CD4-positive, alpha-beta memory T cell (primary cell): ENCODE measurements around the gene MIAT. TPM values are rescaled to one million over a fixed set of nuclear protein-coding genes. Genes with fewer than 3 reads are reported as not detected.
"Not testable (repeated sequence)": the region's sequence is repeated elsewhere in the genome, so short reads cannot be mapped to it uniquely, and the experiment has no call there.

ENCODE experiments used
- CTCF ChIA-PET: fragments of 350-600 bp; sonication (Branson Sonifier 250); formaldehyde crosslinking; loops from one replicate; lab custom pipeline; 2021; ENCODE audit warnings: inconsistent platforms; ENCODE audit not compliant: partially characterized antibody; lab: Charles Lee
- POLR2A ChIA-PET: fragments of 350-600 bp; sonication (Branson Sonifier 250); formaldehyde crosslinking; loops from one replicate; lab custom pipeline; 2021; ENCODE audit not compliant: partially characterized antibody; lab: Charles Lee
- DNase-seq, 5 donors: peaks; one replicate each; pipeline versions ENCODE4 v3.0.0 to v3.0.0-alpha.2; 2020 to 2022; ENCODE audit warnings: mixed read lengths in 1 of 5
- H3K27ac ChIP-seq: one replicate; pipeline ENCODE4 v1.7.0; 2013; ENCODE audit warnings: low read depth, low read length
- H3K27me3 ChIP-seq: 2 replicates; pipeline ENCODE4 v1.7.0; 2013; ENCODE audit warnings: mild to moderate bottlenecking, low read length, moderate library complexity; ENCODE audit not compliant: insufficient read depth
- H3K36me3 ChIP-seq: 2 replicates; pipeline ENCODE4 v1.7.0; 2013; ENCODE audit warnings: mild to moderate bottlenecking, low read length, moderate library complexity; ENCODE audit not compliant: insufficient read depth
- H3K4me1 ChIP-seq: 2 replicates; pipeline ENCODE4 v1.7.0; 2013; ENCODE audit warnings: mild to moderate bottlenecking, low read length, moderate library complexity; ENCODE audit not compliant: insufficient read depth
- H3K4me3 ChIP-seq, 2 donors: one replicate each; pipeline ENCODE4 v1.7.0; 2013; ENCODE audit warnings: low read length in 2 of 2, mild to moderate bottlenecking in 1 of 2
- H3K9me3 ChIP-seq, 2 donors: one replicate each; pipeline ENCODE4 v1.7.0; 2013; ENCODE audit warnings: low read length in 2 of 2, control low read depth in 1 of 2; ENCODE audit not compliant: control insufficient read depth in 1 of 2
- H3K27ac Mint-ChIP-seq, 7 donors: one replicate each; pipeline ENCODE4 v1.8.0; 2020 to 2021; ENCODE audit warnings: mixed read lengths in 7 of 7, mild to moderate bottlenecking in 6 of 7, inconsistent platforms in 3 of 7, moderate library complexity in 3 of 7
- H3K27me3 Mint-ChIP-seq, 2 donors: one replicate each; pipeline ENCODE4 v1.8.0; 2020 to 2021; ENCODE audit warnings: mixed read lengths in 2 of 2
- H3K36me3 Mint-ChIP-seq, 2 donors: one replicate each; pipeline ENCODE4 v1.8.0; 2020 to 2021; ENCODE audit warnings: mixed read lengths in 2 of 2, inconsistent platforms in 1 of 2, mild to moderate bottlenecking in 1 of 2
- H3K4me1 Mint-ChIP-seq, 4 donors: one replicate each; pipeline ENCODE4 v1.8.0; 2020 to 2021; ENCODE audit warnings: mixed read lengths in 4 of 4, mild to moderate bottlenecking in 1 of 4
- H3K4me3 Mint-ChIP-seq, 8 donors: one replicate each; pipeline ENCODE4 v1.8.0; 2020 to 2021; ENCODE audit warnings: mixed read lengths in 8 of 8, mild to moderate bottlenecking in 7 of 8, moderate library complexity in 6 of 8, inconsistent platforms in 3 of 8
- H3K9me3 Mint-ChIP-seq, 8 donors: one replicate each; pipeline ENCODE4 v1.8.0; 2020 to 2021; ENCODE audit warnings: mixed read lengths in 8 of 8, mild to moderate bottlenecking in 5 of 8, inconsistent platforms in 3 of 8, moderate library complexity in 1 of 8
- intact Hi-C: fragments of 100-400 bp; cut with micrococcal nuclease; formaldehyde crosslinking; loops from one replicate; pipeline ENCODE4 v1.15.1; 2023
- polyA plus RNA-seq, 2 donors: library from polyadenylated mRNA; unstranded; fragments of 300-500 nt; fragmentation: Illumina TruSeq; gene quantifications; one replicate each; pipeline ENCODE4 v1.2.3, GENCODE V29; 2021
- total RNA-seq, 2 experiments: library from RNA; stranded (reverse); gene quantifications; one replicate each; pipeline ENCODE4 v1.2.3, GENCODE V29; 2021

The MIAT gene
- total and polyA plus RNA-seq, 4 experiments from 2014 or later, result 0.54 to 270 (median 132) TPM

GRCh38 chr22:26613753-26614152 lies 43.6 kb upstream of the MIAT start:
- H3K27ac Mint-ChIP-seq, result peak overlapping the region in 1 of 7 donors; percentile 35
- POLR2A ChIA-PET, H3K9me3 Mint-ChIP-seq: not testable (repeated sequence)

GRCh38 chr22:26614322-26614721 lies 43.1 kb upstream of the MIAT start:
- POLR2A ChIA-PET, result no interaction called here
- no peak overlapping the region for H3K4me3 ChIP-seq
- peaks cover 0 to 2% (median 0%) of the 10 kb centered on the region in 8 donors for H3K9me3 Mint-ChIP-seq
- no peak overlapping the region for H3K27ac ChIP-seq
- peaks cover 0 to 3% of the 10 kb centered on the region in 2 donors for H3K27me3 Mint-ChIP-seq
- no peaks in the 10 kb centered on the region for H3K36me3 Mint-ChIP-seq
- H3K4me1 ChIP-seq, result peaks cover 19% of the 10 kb centered on the region
- H3K4me1 Mint-ChIP-seq, result peaks cover 15 to 26% (median 17%) of the 10 kb centered on the region in 4 donors
- H3K36me3 ChIP-seq, result no peaks in the 10 kb centered on the region
- peak overlapping the region in 1 of 7 donors; percentile 35 for H3K27ac Mint-ChIP-seq
- intact Hi-C loops, result no loop called here
- DNase-seq, result no peak
- no peak overlapping the region for H3K4me3 Mint-ChIP-seq
- CTCF ChIA-PET, result no interaction called here
- no peaks in the 10 kb centered on the region for H3K27me3 ChIP-seq
- H3K9me3 ChIP-seq, result no peaks in the 10 kb centered on the region

More at GRCh38 chr22:26613753-26614152, 43.6 kb upstream of the MIAT start:
- H3K4me1 ChIP-seq, result peaks cover 21% of the 10 kb centered on the region
- H3K4me3 Mint-ChIP-seq, H3K27ac ChIP-seq, CTCF ChIA-PET, H3K27me3 Mint-ChIP-seq, H3K9me3 ChIP-seq, H3K4me3 ChIP-seq, intact Hi-C loops, DNase-seq, H3K36me3 Mint-ChIP-seq, H3K27me3 ChIP-seq, H3K36me3 ChIP-seq: not testable (repeated sequence)
- peaks cover 17 to 32% (median 19%) of the 10 kb centered on the region in 4 donors for H3K4me1 Mint-ChIP-seq

- Mint-ChIP-seq H3K27ac (no peak overlapping the region), H3K27me3 (peaks cover 0 to 3% of the 10 kb centered on the region in 2 donors), H3K4me3 (no peak overlapping the region), H3K9me3 (peaks cover 0 to 2% (median 0%) of the 10 kb centered on the region in 8 donors), H3K4me1 (peaks cover 8 to 18% (median 9%) of the 10 kb centered on the region in 4 donors), H3K36me3 (no peaks in the 10 kb centered on the region)
- intact Hi-C loops, result no loop called here
- ChIA-PET POLR2A (no interaction called here), CTCF (no interaction called here)
- Histone ChIP-seq H3K4me3 (no peak overlapping the region), H3K27me3 (no peaks in the 10 kb centered on the region), H3K27ac (no peak overlapping the region), H3K36me3 (no peaks in the 10 kb centered on the region), H3K4me1 (peaks cover 10% of the 10 kb centered on the region), H3K9me3 (no peaks in the 10 kb centered on the region)
- DNase-seq, result no peak
Observed at GRCh38 chr22:26615149-26615548, 42.2 kb upstream of the MIAT start.

- intact Hi-C loops, result no loop called here
- CTCF ChIA-PET, result no interaction called here
Observed at GRCh38 chr22:26615830-26616435, 41.5 kb upstream of the MIAT start.

GRCh38 chr22:26616650-26617049 lies 40.7 kb upstream of the MIAT start:
- Mint-ChIP-seq H3K27ac (peak overlapping the region in 1 of 7 donors; percentile 6), H3K36me3 (no peaks in the 10 kb centered on the region), H3K27me3 (peaks cover 0 to 3% of the 10 kb centered on the region in 2 donors), H3K9me3 (peaks cover 0 to 2% (median 0%) of the 10 kb centered on the region in 8 donors), H3K4me1 (peaks cover 0 to 10% (median 3%) of the 10 kb centered on the region in 4 donors), H3K4me3 (no peak overlapping the region)
- Histone ChIP-seq H3K27ac (no peak overlapping the region), H3K9me3 (no peaks in the 10 kb centered on the region), H3K4me3 (no peak overlapping the region), H3K27me3 (no peaks in the 10 kb centered on the region), H3K36me3 (no peaks in the 10 kb centered on the region), H3K4me1 (no peaks in the 10 kb centered on the region)
- no peak for DNase-seq
- ChIA-PET CTCF (no interaction called here), POLR2A (interaction anchor here (0.7 kb wide), 1 partner anchor 24 kb away, joined by 3 read pairs; no protein-coding TSS in a partner anchor)
- intact Hi-C loops, result no loop called here

More at GRCh38 chr22:26615830-26616435, 41.5 kb upstream of the MIAT start:
- Histone ChIP-seq H3K4me3 (no peak overlapping the region), H3K9me3 (no peaks in the 10 kb centered on the region), H3K27me3 (no peaks in the 10 kb centered on the region), H3K36me3 (no peaks in the 10 kb centered on the region), H3K27ac (no peak overlapping the region), H3K4me1 (peaks cover 3% of the 10 kb centered on the region)
- Mint-ChIP-seq H3K27me3 (peaks cover 0 to 3% of the 10 kb centered on the region in 2 donors), H3K4me3 (no peak overlapping the region), H3K27ac (no peak overlapping the region), H3K4me1 (peaks cover under 1 to 10% (median 3%) of the 10 kb centered on the region in 4 donors), H3K36me3 (no peaks in the 10 kb centered on the region), H3K9me3 (peaks cover 0 to 2% (median 0%) of the 10 kb centered on the region in 8 donors)
- DNase-seq, result no peak
- POLR2A ChIA-PET, result interaction anchor here (0.7 kb wide), 1 partner anchor 23 kb away, joined by 3 read pairs; no protein-coding TSS in a partner anchor

GRCh38 chr22:26617271-26618199 lies 39.9 kb upstream of the MIAT start, which contains the start of gene CRYBB1:
CRYBB1 (minus strand) TSS chr22:26618027; CDS start chr22:26616319, 1,708 bp downstream.
- H3K27ac ChIP-seq, result no peak within 1 kb of the TSS
- H3K36me3 ChIP-seq, result no peaks in the 10 kb centered on the region
- no peaks in the 10 kb centered on the region for H3K4me1 ChIP-seq
- H3K4me1 Mint-ChIP-seq, result peaks cover 0 to 9% (median 3%) of the 10 kb centered on the region in 4 donors
- H3K9me3 ChIP-seq, result no peaks in the 10 kb centered on the region
- H3K27ac Mint-ChIP-seq, result peak within 1 kb of the TSS in 4 of 7 donors; percentile 41 to 88 (median 58)
- intact Hi-C loops, result no loop called here
- POLR2A ChIA-PET, result no interaction called here
- H3K4me3 ChIP-seq, result no peak within 1 kb of the TSS
- no peak within 1 kb of the TSS for H3K4me3 Mint-ChIP-seq
- no peaks in the 10 kb centered on the region for H3K36me3 Mint-ChIP-seq
- H3K9me3 Mint-ChIP-seq, result peaks cover 0 to 2% (median 0%) of the 10 kb centered on the region in 8 donors
- no peak for DNase-seq
- H3K27me3 Mint-ChIP-seq, result peaks cover 0 to 3% of the 10 kb centered on the region in 2 donors
- no peaks in the 10 kb centered on the region for H3K27me3 ChIP-seq
- CTCF ChIA-PET, result no interaction called here

GRCh38 chr22:26618455-26618854 lies 38.9 kb upstream of the MIAT start:
- Histone ChIP-seq H3K4me3 (no peak overlapping the region), H3K36me3 (no peaks in the 10 kb centered on the region), H3K27me3 (no peaks in the 10 kb centered on the region), H3K9me3 (no peaks in the 10 kb centered on the region), H3K4me1 (no peaks in the 10 kb centered on the region), H3K27ac (no peak overlapping the region)
- Mint-ChIP-seq H3K9me3 (no peaks in the 10 kb centered on the region), H3K36me3 (no peaks in the 10 kb centered on the region), H3K4me1 (peaks cover 0 to 3% (median under 1%) of the 10 kb centered on the region in 4 donors), H3K4me3 (no peak overlapping the region), H3K27me3 (no peaks in the 10 kb centered on the region), H3K27ac (peak overlapping the region in 3 of 7 donors; percentile 41 to 63 (median 53))
- intact Hi-C loops, result no loop called here
- ChIA-PET POLR2A (no interaction called here), CTCF (no interaction called here)
- DNase-seq, result no peak
